SK-N-MC (cell line): ENCODE results near the gene NHS.

Experiments
- EZH2 ChIP-seq: fragments of 200-600 bp; sonication (generic); IDR thresholded peaks from one replicate; pipeline ENCODE4 v1.6.1; 2017; ENCODE audit warnings: antibody characterized with exemption
- FOXP2 ChIP-seq: optimal IDR thresholded peaks from 2 replicates; pipeline ENCODE3; 2011; ENCODE audit warnings: mild to moderate bottlenecking, moderate library complexity; ENCODE audit not compliant: insufficient read depth; ENCODE audit errors: extremely low read length, control extremely low read depth
- POLR2AphosphoS5 ChIP-seq: IDR thresholded peaks from 2 replicates; pipeline ENCODE4 v1.6.1; 2012; ENCODE audit warnings: mild to moderate bottlenecking, low read depth, low read length, borderline replicate concordance

- TF ChIP-seq POLR2AphosphoS5 (no peak), EZH2 (no peak), FOXP2 (no peak)
Measured at GRCh38 chrX:17682259-17682658, 307.3 kb downstream of the NHS start.
